H9 (cell line): ENCODE measurements around the gene IQCB1. TPM values are rescaled to one million over a fixed set of nuclear protein-coding genes. Genes with fewer than 3 reads are reported as not detected.

Experiments
- DNase-seq: peaks from one replicate; pipeline ENCODE4 v3.0.0-alpha.2; 2017
- H2AFZ ChIP-seq: one replicate; pipeline ENCODE4 v1.6.1; 2013; ENCODE audit warnings: mild to moderate bottlenecking, low read length, control low read depth, moderate library complexity
- H2AK5ac ChIP-seq: 2 replicates; pipeline ENCODE4 v1.6.1; 2013; ENCODE audit warnings: low read length, control low read depth, mixed read lengths; ENCODE audit not compliant: insufficient read length
- H2BK120ac ChIP-seq: one replicate; pipeline ENCODE4 v1.6.1; 2013; ENCODE audit warnings: low read depth, mild to moderate bottlenecking, low read length, control low read depth, inconsistent platforms; ENCODE audit not compliant: poor library complexity, severe bottlenecking
- H2BK12ac ChIP-seq: 2 replicates; pipeline ENCODE4 v1.6.1; 2013; ENCODE audit warnings: low read length, control low read depth, mixed read lengths, low read depth; ENCODE audit not compliant: insufficient read length
- H2BK15ac ChIP-seq: 2 replicates; pipeline ENCODE4 v1.6.1; 2013; ENCODE audit warnings: low read depth, low read length, control low read depth
- H2BK20ac ChIP-seq: one replicate; pipeline ENCODE4 v1.6.1; 2013; ENCODE audit warnings: low read depth, mild to moderate bottlenecking, low read length, control low read depth, inconsistent platforms; ENCODE audit not compliant: poor library complexity, severe bottlenecking
- H2BK5ac ChIP-seq: 2 replicates; pipeline ENCODE4 v1.6.1; 2013; ENCODE audit warnings: low read length, control low read depth, mixed read lengths; ENCODE audit not compliant: insufficient read length
- H3K14ac ChIP-seq: 2 replicates; pipeline ENCODE4 v1.6.1; 2013; ENCODE audit warnings: low read length, control low read depth; ENCODE audit not compliant: insufficient read depth
- H3K18ac ChIP-seq: 2 replicates; pipeline ENCODE4 v1.6.1; 2013; ENCODE audit warnings: low read depth, mild to moderate bottlenecking, mixed read lengths, low read length, control low read depth; ENCODE audit not compliant: insufficient read length
- H3K23ac ChIP-seq: 2 replicates; pipeline ENCODE4 v1.6.1; 2013; ENCODE audit warnings: low read length, control low read depth, mixed read lengths, low read depth; ENCODE audit not compliant: insufficient read length
- H3K23me2 ChIP-seq: 2 replicates; pipeline ENCODE4 v1.6.1; 2013; ENCODE audit warnings: low read depth, mild to moderate bottlenecking, mixed read lengths, low read length, control low read depth; ENCODE audit not compliant: insufficient read length, poor library complexity, severe bottlenecking
- H3K27ac ChIP-seq: 2 replicates; pipeline ENCODE4 v1.5.1; 2013; ENCODE audit warnings: low read length, control low read depth, mixed read lengths, low read depth; ENCODE audit not compliant: insufficient read length
- H3K27me3 ChIP-seq: 2 replicates; pipeline ENCODE4 v1.6.1; 2013; ENCODE audit warnings: low read length, control low read depth, inconsistent platforms; ENCODE audit not compliant: insufficient read depth
- H3K4ac ChIP-seq: 2 replicates; pipeline ENCODE4 v1.6.1; 2013; ENCODE audit warnings: low read depth, mild to moderate bottlenecking, control low read depth, inconsistent platforms, low read length, moderate library complexity
- H3K4me1 ChIP-seq: 2 replicates; pipeline ENCODE4 v1.6.1; 2013; ENCODE audit warnings: low read length, control low read depth, inconsistent platforms; ENCODE audit not compliant: insufficient read depth
- H3K4me2 ChIP-seq: 2 replicates; pipeline ENCODE4 v1.6.1; 2013; ENCODE audit warnings: low read length, control low read depth, mixed read lengths; ENCODE audit not compliant: insufficient read length, insufficient read depth
- H3K56ac ChIP-seq: 2 replicates; pipeline ENCODE4 v1.6.1; 2013; ENCODE audit warnings: low read depth, mild to moderate bottlenecking, mixed read lengths, low read length, control low read depth; ENCODE audit not compliant: insufficient read length
- H3K79me1 ChIP-seq: 2 replicates; pipeline ENCODE4 v1.6.1; 2013; ENCODE audit warnings: low read depth, mild to moderate bottlenecking, moderate library complexity, low read length, control low read depth, inconsistent platforms; ENCODE audit not compliant: insufficient read depth, poor library complexity, severe bottlenecking
- H3K79me2 ChIP-seq: 2 replicates; pipeline ENCODE4 v1.6.1; 2013; ENCODE audit warnings: low read length, control low read depth, inconsistent platforms; ENCODE audit not compliant: insufficient read depth
- H3K9ac ChIP-seq: 2 replicates; pipeline ENCODE4 v1.6.1; 2013; ENCODE audit warnings: low read length, control low read depth, mixed read lengths; ENCODE audit not compliant: insufficient read length; ENCODE audit errors: extremely low read depth
- H3K9me3 ChIP-seq: one replicate; pipeline ENCODE4 v1.6.1; 2013; ENCODE audit warnings: low read depth, low read length, inconsistent platforms; ENCODE audit not compliant: control insufficient read depth
- H3T11ph ChIP-seq: one replicate; pipeline ENCODE4 v1.6.1; 2013; ENCODE audit warnings: mild to moderate bottlenecking, low read length, control low read depth, inconsistent platforms
- H4K20me1 ChIP-seq: one replicate; pipeline ENCODE4 v1.6.1; 2013; ENCODE audit not compliant: control insufficient read depth, insufficient read length, insufficient read depth
- H4K5ac ChIP-seq: 2 replicates; pipeline ENCODE4 v1.6.1; 2013; ENCODE audit warnings: low read depth, mild to moderate bottlenecking, mixed read lengths, low read length, control low read depth; ENCODE audit not compliant: insufficient read length
- H4K8ac ChIP-seq: replicated peaks from 2 replicates; pipeline ENCODE4 v1.6.1; 2013; ENCODE audit warnings: low read length, control low read depth, mixed read lengths, low read depth; ENCODE audit not compliant: insufficient read length
- H4K91ac ChIP-seq: 2 replicates; pipeline ENCODE4 v1.6.1; 2013; ENCODE audit warnings: low read depth, mild to moderate bottlenecking, moderate library complexity, mixed read lengths, low read length, control low read depth; ENCODE audit not compliant: insufficient read length
- H3K27ac Mint-ChIP-seq, 3 experiments: 2 replicates in 2 of 3; 3 replicates in 1 of 3; pipeline ENCODE4 v1.8.0; 2020 to 2021; ENCODE audit warnings: mixed read lengths in 3 of 3, mild to moderate bottlenecking in 1 of 3, moderate library complexity in 1 of 3
- H3K27me3 Mint-ChIP-seq: 2 replicates; pipeline ENCODE4 v1.8.0; 2021; ENCODE audit warnings: low read depth, mild to moderate bottlenecking, moderate library complexity, mixed read lengths
- H3K36me3 Mint-ChIP-seq, 3 experiments: 2 replicates in 2 of 3; 3 replicates in 1 of 3; pipeline ENCODE4 v1.8.0; 2020 to 2021; ENCODE audit warnings: low read depth in 3 of 3, mixed read lengths in 3 of 3; ENCODE audit not compliant: insufficient read depth in 1 of 3
- H3K4me1 Mint-ChIP-seq, 2 experiments: 2 replicates each; pipeline ENCODE4 v1.8.0; 2020; ENCODE audit warnings: mixed read lengths in 2 of 2
- H3K4me3 Mint-ChIP-seq, 2 experiments: 2 replicates in 1 of 2; 3 replicates in 1 of 2; pipeline ENCODE4 v1.8.0; 2020 to 2021; ENCODE audit warnings: mild to moderate bottlenecking in 2 of 2, mixed read lengths in 2 of 2, moderate library complexity in 1 of 2
- H3K9me3 Mint-ChIP-seq, 2 experiments: 2 replicates in 1 of 2; 3 replicates in 1 of 2; pipeline ENCODE4 v1.8.0; 2020; ENCODE audit warnings: mild to moderate bottlenecking in 2 of 2, mixed read lengths in 2 of 2, moderate library complexity in 1 of 2
- CTCF ChIP-seq: fragments of 200-600 bp; sonication (generic); conservative IDR thresholded peaks from 3 replicates; pipeline ENCODE4 v1.8.0; 2021; ENCODE audit warnings: antibody characterized with exemption, mild to moderate bottlenecking
- WGBS: extraction: QIAGEN DNeasy Blood & Tissue Kit; methylation state at CpG from one replicate; pipeline ENCODE4 v1.1.7; 2013; ENCODE audit warnings: missing lambda C conversion rate, low lambda C conversion rate, mixed read lengths; ENCODE audit not compliant: insufficient read length; ENCODE audit errors: extremely low coverage; 5-methylcytosine and 5-hydroxymethylcytosine counted together
- total RNA-seq: library from RNA; stranded (reverse); gene quantifications from 2 replicates; pipeline ENCODE4 v1.2.1, GENCODE V29; 2021

Gene IQCB1
- total RNA-seq, 1 experiment from 2014 or later, result 35.8 TPM

GRCh38 chr3:121759541-121760202 is 75.2 kb downstream of the IQCB1 start:
- H3K56ac ChIP-seq, result no peak overlapping the region
- Mint-ChIP-seq H3K4me1 (0 out of 4 replicates have a peak, but pooled peaks cover 2% of the 10 kb centered on the region in 2 experiments), H3K4me3 (no peak overlapping the region), H3K9me3 (no peaks in the 10 kb centered on the region), H3K36me3 (no peaks in the 10 kb centered on the region), H3K27me3 (no peaks in the 10 kb centered on the region; the same call in none of the 2 replicates), H3K27ac (no peak overlapping the region)
- no CpG with 5 or more reads among the region's 3 CpGs for WGBS
- H3K4me1 ChIP-seq, result no peaks in the 10 kb centered on the region
- H3K27ac ChIP-seq, result no peak overlapping the region
- no peak overlapping the region for H4K91ac ChIP-seq
- H3K79me2 ChIP-seq, result no peaks in the 10 kb centered on the region
- H2BK12ac ChIP-seq, result no peak overlapping the region
- H2BK5ac ChIP-seq, result no peak overlapping the region
- DNase-seq, result no peak
- H3K9ac ChIP-seq, result no peak overlapping the region
- no peak overlapping the region for H2AFZ ChIP-seq
- no peak overlapping the region for H3K14ac ChIP-seq
- H2BK120ac ChIP-seq, result no peak overlapping the region
- no peak overlapping the region for H2BK20ac ChIP-seq
- no peak overlapping the region for H3T11ph ChIP-seq
- no peak overlapping the region for H4K8ac ChIP-seq
- H3K4me2 ChIP-seq, result no peak overlapping the region
- no peaks in the 10 kb centered on the region for H3K79me1 ChIP-seq
- H3K23me2 ChIP-seq, result no peaks in the 10 kb centered on the region
- no peaks in the 10 kb centered on the region for H3K27me3 ChIP-seq
- no peak overlapping the region for H4K5ac ChIP-seq
- no peak overlapping the region for H3K18ac ChIP-seq
- H4K20me1 ChIP-seq, result no peaks in the 10 kb centered on the region
- H3K4ac ChIP-seq, result no peak overlapping the region
- no peaks in the 10 kb centered on the region for H3K9me3 ChIP-seq
- no peak for TF ChIP-seq CTCF
- no peak overlapping the region for H3K23ac ChIP-seq
- H2AK5ac ChIP-seq, result no peak overlapping the region
- H2BK15ac ChIP-seq, result no peak overlapping the region
